ENCODE results near the gene XDH. TPM values are rescaled to one million over a fixed set of nuclear protein-coding genes. Genes with fewer than 3 reads are reported as not detected.

The XDH gene
- total and polyA plus RNA-seq, 4 donors = under 0.01 to 0.06 (median 0.04) TPM

DNA sequence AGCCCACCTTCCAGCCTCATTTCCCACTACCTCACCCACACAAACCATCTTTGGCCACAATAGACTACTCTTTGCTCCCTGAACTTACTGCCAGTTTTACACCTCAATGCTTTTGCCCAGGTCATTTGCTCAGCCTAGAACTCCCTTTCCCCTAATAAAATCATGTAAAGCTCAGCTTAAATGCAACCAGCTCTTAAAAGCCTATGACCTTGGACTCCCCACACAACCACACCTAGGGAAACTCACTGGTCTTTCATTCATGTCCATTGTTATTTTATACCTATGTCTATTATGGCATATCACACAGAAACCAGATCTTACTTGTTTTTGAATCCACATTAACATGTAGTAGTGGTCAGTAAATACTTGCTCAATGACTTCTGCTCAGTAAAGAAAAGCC lies 14.5 kb upstream of the XDH start:
- DNase-seq (ENCODE audit: low read depth in 4 of 6, low spot score in 6 of 6) = no peak
- Histone ChIP-seq H3K27ac (ENCODE audit: low read depth, low read length) (no peak overlapping the region), H3K9me3 (ENCODE audit: control insufficient read depth, insufficient read depth, low read length) (no peaks in the 10 kb centered on the region), H3K27me3 (ENCODE audit: control insufficient read depth, insufficient read depth, low read length) (no peaks in the 10 kb centered on the region), H3K4me1 (ENCODE audit: control insufficient read depth, insufficient read depth, low read length) (no peaks in the 10 kb centered on the region), H3K36me3 (ENCODE audit: control insufficient read depth, insufficient read depth, low read length) (no peaks in the 10 kb centered on the region), H3K4me3 (ENCODE audit: low read depth, low read length) (no peak overlapping the region)

DNA sequence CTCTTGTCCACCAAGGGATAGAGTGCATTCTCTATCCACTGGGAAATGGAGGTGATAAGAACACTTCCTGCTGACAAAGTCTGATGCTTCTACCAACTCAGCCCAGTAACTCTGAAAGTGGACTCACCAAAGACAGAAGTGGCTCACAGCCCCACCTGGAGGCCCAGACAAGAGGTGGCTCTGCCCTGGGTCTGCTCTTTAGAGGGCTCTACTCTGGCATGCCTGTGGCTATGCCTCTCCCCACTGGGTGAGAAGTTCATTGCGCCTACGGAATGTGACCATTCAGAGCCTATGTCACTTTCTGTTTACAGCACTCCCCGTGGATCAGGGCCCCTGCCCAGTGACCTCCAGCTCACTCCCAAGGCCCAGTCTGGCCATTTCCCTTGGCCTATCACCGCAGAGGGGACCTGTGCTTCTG lies 13.5 kb upstream of the XDH start:
- 86% methylated on average over 4 of the region's 4 CpGs for WGBS (ENCODE audit: insufficient coverage)
- H3K36me3 ChIP-seq (ENCODE audit: control insufficient read depth, insufficient read depth, low read length) = no peaks in the 10 kb centered on the region
- no peak for DNase-seq (ENCODE audit: low read depth in 4 of 6, low spot score in 6 of 6)
- H3K27ac ChIP-seq (ENCODE audit: low read depth, low read length) = no peak overlapping the region
- H3K27me3 ChIP-seq (ENCODE audit: control insufficient read depth, insufficient read depth, low read length) = no peaks in the 10 kb centered on the region
- H3K9me3 ChIP-seq (ENCODE audit: control insufficient read depth, insufficient read depth, low read length) = no peaks in the 10 kb centered on the region
- no peak overlapping the region for H3K4me3 ChIP-seq (ENCODE audit: low read depth, low read length)
- H3K4me1 ChIP-seq (ENCODE audit: control insufficient read depth, insufficient read depth, low read length) = no peaks in the 10 kb centered on the region

DNA sequence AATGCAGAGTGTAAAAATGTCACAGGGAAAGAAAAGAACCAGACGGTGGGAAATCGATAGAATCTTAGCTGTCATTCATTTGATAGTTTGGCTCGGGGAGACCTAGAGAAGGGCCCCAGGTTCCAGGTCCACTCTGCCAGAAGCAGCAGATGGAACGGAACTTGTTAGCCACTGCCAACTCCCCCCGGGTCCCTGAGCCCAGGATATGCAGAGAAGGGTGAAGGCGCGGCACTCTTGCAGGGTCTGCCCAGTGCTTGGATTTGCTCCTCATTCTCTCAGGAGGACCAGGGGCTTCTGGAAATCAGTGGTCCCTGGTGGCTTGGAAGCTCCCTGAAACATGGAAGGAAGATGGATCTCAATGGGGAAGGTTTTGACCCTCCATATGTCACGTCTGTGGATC lies 11.6 kb upstream of the XDH start:
- Histone ChIP-seq H3K27ac (ENCODE audit: low read depth, low read length) (no peak overlapping the region), H3K4me1 (ENCODE audit: control insufficient read depth, insufficient read depth, low read length) (no peaks in the 10 kb centered on the region), H3K36me3 (ENCODE audit: control insufficient read depth, insufficient read depth, low read length) (no peaks in the 10 kb centered on the region), H3K4me3 (ENCODE audit: low read depth, low read length) (no peak overlapping the region), H3K9me3 (ENCODE audit: control insufficient read depth, insufficient read depth, low read length) (no peaks in the 10 kb centered on the region), H3K27me3 (ENCODE audit: control insufficient read depth, insufficient read depth, low read length) (no peaks in the 10 kb centered on the region)
- WGBS (ENCODE audit: insufficient coverage) = 91% methylated on average over 8 of the region's 8 CpGs
- DNase-seq (ENCODE audit: low read depth in 4 of 6, low spot score in 6 of 6) = no peak

DNA sequence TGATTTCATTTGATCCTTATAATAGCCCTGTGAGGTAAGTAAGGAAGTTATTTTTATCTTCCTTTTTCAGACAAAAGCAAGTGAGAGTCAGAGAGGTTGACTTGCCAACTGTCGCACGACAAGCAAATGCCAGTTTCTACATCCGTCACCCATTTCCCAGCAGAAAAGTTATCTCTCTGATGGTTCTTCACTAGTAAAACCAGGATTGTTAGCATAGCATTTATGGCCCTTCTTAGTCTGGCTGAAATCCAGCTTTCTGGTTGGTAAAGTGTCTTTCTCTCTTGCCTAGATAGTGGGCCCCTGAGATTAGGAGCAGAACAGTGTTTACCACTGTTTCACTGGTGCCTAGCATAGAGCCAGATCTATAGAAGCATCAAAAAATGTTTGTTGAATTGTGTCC lies 7.1 kb upstream of the XDH start:
- no peaks in the 10 kb centered on the region for H3K4me1 ChIP-seq (ENCODE audit: control insufficient read depth, insufficient read depth, low read length)
- no peaks in the 10 kb centered on the region for H3K27me3 ChIP-seq (ENCODE audit: control insufficient read depth, insufficient read depth, low read length)
- H3K36me3 ChIP-seq (ENCODE audit: control insufficient read depth, insufficient read depth, low read length) = no peaks in the 10 kb centered on the region
- H3K9me3 ChIP-seq (ENCODE audit: control insufficient read depth, insufficient read depth, low read length) = no peaks in the 10 kb centered on the region
- no peak for DNase-seq (ENCODE audit: low read depth in 4 of 6, low spot score in 6 of 6)
- WGBS (ENCODE audit: insufficient coverage) = no CpG with 5 or more reads among the region's 3 CpGs
- H3K27ac ChIP-seq (ENCODE audit: low read depth, low read length) = no peak overlapping the region
- H3K4me3 ChIP-seq (ENCODE audit: low read depth, low read length) = no peak overlapping the region

DNA sequence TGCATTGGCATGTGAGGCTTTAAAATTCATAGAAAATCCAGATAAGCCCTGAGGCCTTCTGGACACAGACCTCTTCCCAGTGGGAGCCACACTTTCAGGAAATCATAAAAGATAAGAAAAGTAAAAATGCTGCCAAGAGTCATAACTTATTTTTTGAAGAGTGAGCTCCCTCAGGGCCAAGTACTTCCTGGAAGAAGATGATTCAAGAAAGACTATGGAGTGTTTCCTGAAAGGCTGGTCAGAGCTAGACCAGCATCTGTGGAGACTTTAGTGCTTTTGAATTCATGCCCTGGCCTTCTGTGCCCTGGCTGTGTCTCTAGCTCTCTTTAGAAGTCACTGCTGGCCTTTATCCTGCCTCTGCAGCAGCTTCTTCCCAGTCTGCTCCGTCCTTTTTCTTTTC lies 6.4 kb upstream of the XDH start:
- Histone ChIP-seq H3K9me3 (ENCODE audit: control insufficient read depth, insufficient read depth, low read length) (no peaks in the 10 kb centered on the region), H3K4me1 (ENCODE audit: control insufficient read depth, insufficient read depth, low read length) (no peaks in the 10 kb centered on the region), H3K27ac (ENCODE audit: low read depth, low read length) (no peak overlapping the region), H3K36me3 (ENCODE audit: control insufficient read depth, insufficient read depth, low read length) (no peaks in the 10 kb centered on the region), H3K27me3 (ENCODE audit: control insufficient read depth, insufficient read depth, low read length) (no peaks in the 10 kb centered on the region), H3K4me3 (ENCODE audit: low read depth, low read length) (no peak overlapping the region)
- no CpG with 5 or more reads among the region's 1 CpG for WGBS (ENCODE audit: insufficient coverage)
- DNase-seq (ENCODE audit: low read depth in 4 of 6, low spot score in 6 of 6) = no peak

DNA sequence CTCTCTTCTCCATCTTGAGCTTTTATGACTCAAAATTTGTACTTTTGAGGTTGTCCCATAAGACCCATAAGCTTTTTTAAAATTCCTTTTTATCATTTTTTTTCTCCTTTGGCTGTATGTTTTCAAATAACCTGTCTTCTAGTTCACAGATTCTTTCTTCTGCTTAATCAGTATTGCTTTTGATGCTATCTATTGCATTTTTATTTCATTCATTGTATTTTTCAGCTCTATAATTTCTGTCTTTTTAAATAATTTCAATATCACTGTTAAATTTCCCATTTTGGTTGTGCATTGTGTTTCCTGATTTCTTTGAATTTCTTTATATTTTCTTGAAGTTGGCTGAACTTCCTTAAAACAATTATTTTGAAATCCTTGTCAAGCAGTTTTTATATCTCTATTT lies 4.8 kb upstream of the XDH start:
- DNase-seq (ENCODE audit: low read depth in 4 of 6, low spot score in 6 of 6) = no peak
- no peak overlapping the region for H3K4me3 ChIP-seq (ENCODE audit: low read depth, low read length)
- H3K36me3 ChIP-seq (ENCODE audit: control insufficient read depth, insufficient read depth, low read length) = no peaks in the 10 kb centered on the region
- no peaks in the 10 kb centered on the region for H3K4me1 ChIP-seq (ENCODE audit: control insufficient read depth, insufficient read depth, low read length)
- no peak overlapping the region for H3K27ac ChIP-seq (ENCODE audit: low read depth, low read length)
- H3K9me3 ChIP-seq (ENCODE audit: control insufficient read depth, insufficient read depth, low read length) = no peaks in the 10 kb centered on the region
- H3K27me3 ChIP-seq (ENCODE audit: control insufficient read depth, insufficient read depth, low read length) = no peaks in the 10 kb centered on the region

DNA sequence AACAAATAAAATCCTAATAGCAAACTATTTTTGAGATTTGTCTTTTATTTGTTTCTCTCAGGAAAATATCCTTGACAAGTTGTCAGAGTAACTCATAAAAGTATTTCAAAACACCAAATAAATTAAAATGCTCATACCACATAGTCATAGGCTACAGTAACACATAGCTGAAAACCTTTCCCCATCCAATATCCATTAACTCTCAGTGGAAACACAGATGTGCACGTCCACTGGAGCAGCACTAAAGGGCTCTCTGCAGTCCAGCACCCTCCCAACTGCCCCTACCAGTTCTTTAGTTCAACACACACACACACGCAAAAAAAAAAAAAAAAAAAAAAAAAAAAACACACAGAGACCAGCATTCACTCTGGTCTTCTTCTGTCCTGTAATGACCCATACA lies 879 bp upstream of the XDH start:
- DNase-seq (ENCODE audit: low read depth in 4 of 6, low spot score in 6 of 6) = no peak
- H3K4me1 ChIP-seq (ENCODE audit: control insufficient read depth, insufficient read depth, low read length) = no peaks in the 10 kb centered on the region

DNA sequence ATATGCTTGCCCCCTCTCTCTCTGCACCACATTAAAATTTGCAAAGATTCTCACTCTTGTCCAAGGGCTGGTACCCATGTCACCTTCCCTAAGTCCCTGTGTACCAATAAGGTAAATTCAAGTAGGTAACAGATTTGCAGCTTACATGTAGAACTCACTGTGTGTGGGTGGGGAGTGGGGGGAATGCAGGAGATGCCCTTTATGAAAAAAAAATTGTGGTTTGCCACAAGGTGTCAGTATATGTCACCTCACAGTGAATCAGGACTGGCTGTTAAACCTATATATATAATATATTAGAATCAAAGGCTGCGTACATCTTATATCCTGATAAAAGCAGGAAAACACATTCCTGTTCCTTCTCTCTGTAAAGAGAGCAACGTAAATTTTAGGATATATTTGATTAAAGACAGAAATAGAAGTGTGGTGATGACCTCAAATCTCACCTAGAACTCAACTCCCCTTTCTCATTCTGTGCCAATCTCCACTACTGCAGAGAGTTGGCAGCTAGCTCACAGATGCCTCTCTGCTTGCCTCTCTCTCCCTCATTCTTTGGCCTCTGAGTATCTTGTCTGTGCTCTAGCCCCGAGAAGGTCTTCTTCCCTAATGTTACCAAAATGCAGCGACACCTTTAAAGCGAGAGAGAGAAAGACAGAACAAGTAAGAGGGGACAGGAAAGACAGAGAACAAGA lies 536 bp downstream of the XDH start:
- no peaks in the 10 kb centered on the region for H3K27me3 ChIP-seq (ENCODE audit: control insufficient read depth, insufficient read depth, low read length)
- no peak overlapping the region for H3K27ac ChIP-seq (ENCODE audit: low read depth, low read length)
- no peaks in the 10 kb centered on the region for H3K36me3 ChIP-seq (ENCODE audit: control insufficient read depth, insufficient read depth, low read length)
- 100% methylated on average over 2 of the region's 5 CpGs for WGBS (ENCODE audit: insufficient coverage)
- peak in 1 of 6 donors; percentile 65 for DNase-seq (ENCODE audit: low read depth in 4 of 6, low spot score in 6 of 6)
- H3K9me3 ChIP-seq (ENCODE audit: control insufficient read depth, insufficient read depth, low read length) = no peaks in the 10 kb centered on the region
- no peaks in the 10 kb centered on the region for H3K4me1 ChIP-seq (ENCODE audit: control insufficient read depth, insufficient read depth, low read length)
- H3K4me3 ChIP-seq (ENCODE audit: low read depth, low read length) = no peak overlapping the region

More for the DNA sequence above, 879 bp upstream of the XDH start:
- H3K4me3 ChIP-seq (ENCODE audit: low read depth, low read length) = no peak overlapping the region
- WGBS (ENCODE audit: insufficient coverage) = 71% methylated on average over 1 of the region's 2 CpGs
- no peaks in the 10 kb centered on the region for H3K9me3 ChIP-seq (ENCODE audit: control insufficient read depth, insufficient read depth, low read length)
- H3K36me3 ChIP-seq (ENCODE audit: control insufficient read depth, insufficient read depth, low read length) = no peaks in the 10 kb centered on the region
- no peaks in the 10 kb centered on the region for H3K27me3 ChIP-seq (ENCODE audit: control insufficient read depth, insufficient read depth, low read length)
- H3K27ac ChIP-seq (ENCODE audit: low read depth, low read length) = no peak overlapping the region

DNA sequence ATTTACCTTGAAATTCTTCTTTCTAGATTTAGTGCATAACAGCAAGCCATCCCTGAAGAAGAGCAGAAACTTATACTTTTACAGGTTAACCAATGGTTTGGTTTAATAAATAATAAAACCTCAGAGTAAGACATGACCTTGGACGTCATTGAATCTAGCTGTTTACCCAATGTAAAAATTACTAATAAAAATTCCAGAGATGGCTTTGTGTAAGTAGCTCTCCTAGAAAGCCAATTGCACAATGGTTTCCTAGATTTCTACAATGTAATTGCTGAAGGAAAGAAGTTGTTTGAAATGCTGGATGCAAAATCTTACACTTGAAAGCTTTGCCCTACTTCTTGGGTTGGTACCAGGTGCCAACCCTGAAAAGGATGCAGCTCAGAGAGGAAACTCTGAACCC lies 1.5 kb downstream of the XDH start:
- Histone ChIP-seq H3K27ac (ENCODE audit: low read depth, low read length) (no peak overlapping the region), H3K4me1 (ENCODE audit: control insufficient read depth, insufficient read depth, low read length) (no peaks in the 10 kb centered on the region)
- WGBS (ENCODE audit: insufficient coverage) = no CpG with 5 or more reads among the region's 1 CpG

DNA sequence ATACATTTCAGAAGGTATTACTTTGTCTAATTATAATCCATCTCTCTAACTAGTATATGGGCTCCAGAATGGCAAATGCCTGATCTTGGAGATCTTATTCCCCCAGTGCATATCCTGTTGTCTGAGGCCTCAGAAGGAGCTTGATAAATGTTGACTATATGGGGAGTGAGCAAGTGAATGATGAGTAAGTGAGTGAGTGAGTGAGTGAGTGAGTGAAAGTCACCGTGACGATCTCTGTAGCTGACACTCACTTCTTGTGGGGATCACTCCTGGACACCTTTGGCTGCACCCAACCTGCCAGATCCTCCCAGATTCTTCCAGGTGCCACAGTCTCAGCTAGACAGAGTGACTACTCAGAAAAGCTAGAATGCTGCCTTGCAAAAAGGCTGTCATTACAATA lies 2.8 kb downstream of the XDH start:
- no CpG with 5 or more reads among the region's 2 CpGs for WGBS (ENCODE audit: insufficient coverage)
- Histone ChIP-seq H3K27ac (ENCODE audit: low read depth, low read length) (no peak overlapping the region), H3K9me3 (ENCODE audit: control insufficient read depth, insufficient read depth, low read length) (no peaks in the 10 kb centered on the region), H3K36me3 (ENCODE audit: control insufficient read depth, insufficient read depth, low read length) (no peaks in the 10 kb centered on the region), H3K4me1 (ENCODE audit: control insufficient read depth, insufficient read depth, low read length) (no peaks in the 10 kb centered on the region), H3K4me3 (ENCODE audit: low read depth, low read length) (no peak overlapping the region), H3K27me3 (ENCODE audit: control insufficient read depth, insufficient read depth, low read length) (no peaks in the 10 kb centered on the region)
- DNase-seq (ENCODE audit: low read depth in 4 of 6, low spot score in 6 of 6) = no peak

More for the DNA sequence above, 1.5 kb downstream of the XDH start:
- Histone ChIP-seq H3K36me3 (ENCODE audit: control insufficient read depth, insufficient read depth, low read length) (no peaks in the 10 kb centered on the region), H3K9me3 (ENCODE audit: control insufficient read depth, insufficient read depth, low read length) (no peaks in the 10 kb centered on the region), H3K27me3 (ENCODE audit: control insufficient read depth, insufficient read depth, low read length) (no peaks in the 10 kb centered on the region), H3K4me3 (ENCODE audit: low read depth, low read length) (no peak overlapping the region)
- DNase-seq (ENCODE audit: low read depth in 4 of 6, low spot score in 6 of 6) = no peak
